ENCODE measurements around the gene SLC28A1. TPM values are rescaled to one million over a fixed set of nuclear protein-coding genes. Genes with fewer than 3 reads are reported as not detected.

SLC28A1 gene
- total RNA-seq, 1 experiment from 2014 or later, result not detected

GRCh38 chr15:84917452-84917851 is 33.0 kb downstream of the SLC28A1 start:
- no peak for ATAC-seq
- CTCF ChIA-PET, result no interaction called here
- no peaks in the 10 kb centered on the region for H3K27me3 ChIP-seq (ENCODE audit: control insufficient read depth, insufficient read depth, low read length)
- no peak overlapping the region for H3K4me3 ChIP-seq (ENCODE audit: low read depth in 2 of 2, low read length in 2 of 2)
- POLR2A ChIA-PET, result no interaction called here
- peaks cover 13% of the 10 kb centered on the region for H3K4me1 ChIP-seq (ENCODE audit: control insufficient read depth, insufficient read depth, low read length)
- DNase-seq (ENCODE audit: low read depth, low spot score), result no peak
- intact Hi-C loops (cut with micrococcal nuclease; ENCODE audit: unreplicated experiment), result no loop called here
- no peaks in the 10 kb centered on the region for H3K36me3 ChIP-seq (ENCODE audit: control insufficient read depth, insufficient read depth, low read length)
- H3K9me3 ChIP-seq (ENCODE audit: control insufficient read depth, insufficient read depth, low read depth, low read length), result no peaks in the 10 kb centered on the region
- in situ Hi-C loops (cut with HindIII; ENCODE audit: low pct_unique_long_range_greater_than_20kb, low sequenced_read_pairs), result no loop called here
- no peak for TF ChIP-seq TCF7L2 (IDR thresholded peaks at IDR 0.05; ENCODE audit: low read depth, low read length)
- no peak for TF ChIP-seq POLR2AphosphoS5 (IDR thresholded peaks at IDR 0.05; ENCODE audit: low read depth, low read length)
- no peak for TF ChIP-seq SIN3A (IDR thresholded peaks at IDR 0.05; ENCODE audit: borderline replicate concordance, insufficient read depth, low read depth, low read length)
- TF ChIP-seq CTCF (IDR thresholded peaks at IDR 0.05), result no peak
- no peak overlapping the region for H3K27ac ChIP-seq (ENCODE audit: low read length)
- BruUV-seq (replicated peaks), result no TSS peak

- no TSS peak for BruUV-seq (replicated peaks)
- in situ Hi-C loops (cut with HindIII; ENCODE audit: low pct_unique_long_range_greater_than_20kb, low sequenced_read_pairs), result no loop called here
These were observed 34.7 kb downstream of the SLC28A1 start for GRCh38 chr15:84919106-84919667.

More at GRCh38 chr15:84919106-84919667, 34.7 kb downstream of the SLC28A1 start:
- ChIA-PET CTCF (no interaction called here), POLR2A (no interaction called here)
- peaks cover 10% of the 10 kb centered on the region for H3K4me1 ChIP-seq (ENCODE audit: control insufficient read depth, insufficient read depth, low read length)
- H3K27ac ChIP-seq (ENCODE audit: low read length), result no peak overlapping the region
- H3K9me3 ChIP-seq (ENCODE audit: control insufficient read depth, insufficient read depth, low read depth, low read length), result no peaks in the 10 kb centered on the region
- intact Hi-C loops (cut with micrococcal nuclease; ENCODE audit: unreplicated experiment), result no loop called here
- no peaks in the 10 kb centered on the region for H3K36me3 ChIP-seq (ENCODE audit: control insufficient read depth, insufficient read depth, low read length)
- H3K4me3 ChIP-seq (ENCODE audit: low read depth in 2 of 2, low read length in 2 of 2), result no peak overlapping the region
- ATAC-seq (no peak), DNase-seq (ENCODE audit: low read depth, low spot score) (no peak)
- TF ChIP-seq SIN3A (IDR thresholded peaks at IDR 0.05; ENCODE audit: borderline replicate concordance, insufficient read depth, low read depth, low read length), result no peak
- no peak for TF ChIP-seq REST (IDR thresholded peaks at IDR 0.05; ENCODE audit: insufficient read depth in 1 of 2, low read depth in 2 of 2, low read length in 1 of 2)
- no peak for TF ChIP-seq TCF7L2 (IDR thresholded peaks at IDR 0.05; ENCODE audit: low read depth, low read length)
- TF ChIP-seq POLR2AphosphoS5 (IDR thresholded peaks at IDR 0.05; ENCODE audit: low read depth, low read length), result no peak
- no peak for TF ChIP-seq CTCF (IDR thresholded peaks at IDR 0.05)
- H3K27me3 ChIP-seq (ENCODE audit: control insufficient read depth, insufficient read depth, low read length), result no peaks in the 10 kb centered on the region

Data from Panc1 (cell line).